Mesothelial cell of epicardium (in vitro differentiated cells): ENCODE results near the gene PLXND1. TPM values are rescaled to one million over a fixed set of nuclear protein-coding genes. Genes with fewer than 3 reads are reported as not detected.

Experiments used
- DNase-seq, 2 experiments: peaks; one replicate each; pipeline ENCODE4 v3.0.0; 2021; ENCODE audit warnings: low spot score in 2 of 2; ENCODE audit not compliant: unreplicated experiment in 2 of 2
- H3K27ac Mint-ChIP-seq: 2 replicates; pipeline ENCODE4 v1.8.0; 2021; ENCODE audit warnings: mixed read lengths
- H3K27me3 Mint-ChIP-seq: 2 replicates; pipeline ENCODE4 v1.8.0; 2021; ENCODE audit warnings: low read depth, mixed read lengths
- H3K36me3 Mint-ChIP-seq: 2 replicates; pipeline ENCODE4 v1.8.0; 2021; ENCODE audit warnings: mixed read lengths
- H3K4me1 Mint-ChIP-seq: 2 replicates; pipeline ENCODE4 v1.8.0; 2021; ENCODE audit warnings: mixed read lengths
- H3K4me3 Mint-ChIP-seq: 2 replicates; pipeline ENCODE4 v1.8.0; 2021; ENCODE audit warnings: mild to moderate bottlenecking, moderate library complexity, mixed read lengths
- H3K9me3 Mint-ChIP-seq: 2 replicates; pipeline ENCODE4 v1.8.0; 2021; ENCODE audit warnings: mixed read lengths
- CTCF ChIP-seq: fragments of 200-600 bp; sonication (generic); IDR thresholded peaks from one replicate; pipeline ENCODE4 v1.5.0; 2021; ENCODE audit warnings: antibody characterized with exemption; ENCODE audit not compliant: unreplicated experiment
- total RNA-seq: library from RNA; stranded (reverse); gene quantifications from 3 replicates; pipeline ENCODE4 v1.2.1, GENCODE V29; 2021

PLXND1 gene
- total RNA-seq, 1 donor from 2014 or later: 60.6 TPM

GRCh38 chr3:129618186-129618820 lies 11.8 kb upstream of the PLXND1 start:
- H3K36me3 Mint-ChIP-seq: no peaks in the 10 kb centered on the region
- no peaks in the 10 kb centered on the region for H3K9me3 Mint-ChIP-seq
- no peaks in the 10 kb centered on the region for H3K27me3 Mint-ChIP-seq
- H3K4me3 Mint-ChIP-seq: no peak overlapping the region
- H3K27ac Mint-ChIP-seq: no peak overlapping the region
- H3K4me1 Mint-ChIP-seq: peaks cover 12% of the 10 kb centered on the region
- no peak for TF ChIP-seq CTCF
- no peak for DNase-seq

DNA sequence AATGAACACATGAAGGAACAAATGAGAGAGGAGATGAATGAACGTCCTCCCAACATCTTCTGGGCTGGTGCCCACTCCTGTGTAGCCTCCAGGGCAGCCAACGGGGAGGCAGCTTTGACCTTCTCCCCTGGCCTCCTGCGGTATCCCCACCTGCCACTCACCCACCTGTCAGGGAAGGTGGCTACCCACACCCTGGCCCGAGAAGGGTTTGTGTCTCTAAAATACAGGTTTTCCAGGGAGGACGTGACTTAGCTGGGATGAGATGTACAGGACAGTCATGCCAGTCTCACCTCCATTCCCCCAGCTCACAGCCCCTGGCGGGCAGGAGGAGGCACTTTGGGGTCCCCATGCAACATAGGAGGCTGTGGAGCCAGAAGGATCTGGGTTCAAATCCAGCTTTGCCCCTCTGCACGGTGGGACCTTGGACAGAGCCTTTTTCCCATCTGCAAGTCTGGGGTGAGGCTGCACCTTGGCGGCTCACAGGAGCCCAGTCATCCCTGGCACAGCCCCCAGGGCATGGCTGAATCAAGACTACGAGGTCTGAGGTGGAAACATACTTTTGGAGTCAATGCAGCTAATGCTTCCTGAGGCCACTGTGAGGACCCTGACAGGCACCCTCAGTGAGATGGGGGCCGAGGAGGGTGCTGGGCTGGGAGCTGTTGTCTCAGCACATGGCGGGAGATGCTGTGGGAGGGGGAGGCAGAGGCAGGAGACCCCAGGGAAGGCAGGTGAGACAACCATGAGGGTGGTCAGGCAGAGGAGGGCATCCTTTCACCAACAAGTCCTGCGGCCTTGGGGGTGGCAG lies 11.1 kb upstream of the PLXND1 start:
- Mint-ChIP-seq H3K4me1 (peaks cover 11% of the 10 kb centered on the region), H3K27ac (no peak overlapping the region), H3K4me3 (no peak overlapping the region), H3K9me3 (no peaks in the 10 kb centered on the region), H3K36me3 (no peaks in the 10 kb centered on the region), H3K27me3 (no peaks in the 10 kb centered on the region)
- DNase-seq: no peak
- TF ChIP-seq CTCF: no peak

DNA sequence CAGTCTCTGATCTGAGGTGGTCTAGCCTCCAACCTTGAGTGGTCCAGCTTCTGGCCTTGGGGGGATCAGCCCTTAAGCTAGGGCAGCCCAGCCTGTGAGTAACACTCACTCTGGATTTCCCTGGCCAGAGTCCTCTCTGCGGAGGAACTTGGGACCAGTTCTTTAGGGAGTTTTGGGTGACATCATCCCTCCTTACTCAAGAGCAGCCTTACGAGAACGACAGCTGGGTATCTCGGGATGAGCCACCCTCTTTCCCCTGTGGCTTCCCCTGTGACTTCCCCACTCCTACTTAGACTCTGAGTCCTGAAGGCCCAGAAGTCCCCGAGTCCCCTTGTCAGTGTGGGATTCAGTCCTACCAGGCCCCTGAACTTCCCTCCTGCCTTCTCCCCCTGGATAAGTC lies 10.2 kb upstream of the PLXND1 start:
- no peak overlapping the region for H3K4me3 Mint-ChIP-seq

DNA sequence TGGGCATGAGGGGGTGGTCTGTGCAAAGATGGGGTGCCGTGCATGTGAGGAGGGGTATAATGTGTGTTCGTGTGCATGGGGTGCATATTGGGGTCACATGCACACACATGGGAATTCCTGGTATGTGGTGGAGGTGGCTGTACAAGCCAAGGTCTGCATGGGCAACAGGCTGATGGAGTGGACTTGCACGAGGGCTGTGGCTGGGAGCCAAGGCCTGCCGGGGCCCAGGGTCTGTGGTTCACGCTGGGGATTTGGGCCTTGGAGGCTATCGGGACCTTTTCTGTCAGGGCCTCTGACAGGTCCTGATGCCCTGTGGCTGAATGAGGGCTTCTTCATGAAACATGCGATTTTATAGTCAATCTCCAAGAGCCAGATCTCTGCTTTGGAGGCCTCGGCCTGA lies 9.8 kb upstream of the PLXND1 start:
- no peak for TF ChIP-seq CTCF
- Mint-ChIP-seq H3K4me1 (peaks cover 8% of the 10 kb centered on the region), H3K36me3 (no peaks in the 10 kb centered on the region), H3K27me3 (no peaks in the 10 kb centered on the region), H3K27ac (no peak overlapping the region), H3K9me3 (no peaks in the 10 kb centered on the region), H3K4me3 (no peak overlapping the region)
- no peak for DNase-seq

More for the DNA sequence above, 10.2 kb upstream of the PLXND1 start:
- H3K36me3 Mint-ChIP-seq: no peaks in the 10 kb centered on the region
- no peak for TF ChIP-seq CTCF
- no peaks in the 10 kb centered on the region for H3K27me3 Mint-ChIP-seq
- no peaks in the 10 kb centered on the region for H3K9me3 Mint-ChIP-seq
- peaks cover 10% of the 10 kb centered on the region for H3K4me1 Mint-ChIP-seq
- H3K27ac Mint-ChIP-seq: no peak overlapping the region
- no peak for DNase-seq

GRCh38 chr3:129615751-129616281 lies 9.3 kb upstream of the PLXND1 start:
- no peak overlapping the region for H3K4me3 Mint-ChIP-seq
- H3K27me3 Mint-ChIP-seq: no peaks in the 10 kb centered on the region
- peaks cover 8% of the 10 kb centered on the region for H3K4me1 Mint-ChIP-seq
- no peak for DNase-seq
- H3K9me3 Mint-ChIP-seq: no peaks in the 10 kb centered on the region
- H3K36me3 Mint-ChIP-seq: no peaks in the 10 kb centered on the region
- H3K27ac Mint-ChIP-seq: no peak overlapping the region
- no peak for TF ChIP-seq CTCF
